Activated T-cell treated with anti-CD3 and anti-CD28 coated beads, Interleukin-2, amount 50 U/mL, for 24 hours (primary cell): Measurements from ENCODE around the gene PTGES2.
"Not testable (repeated sequence)": the region's sequence is repeated elsewhere in the genome, so short reads cannot be mapped to it uniquely, and the experiment has no call there.

Experiments used
- DNase-seq: peaks from one replicate; pipeline ENCODE4 v3.0.0-alpha.2; 2020
- H3K27ac Mint-ChIP-seq: 2 replicates; pipeline ENCODE4 v1.8.0; 2020; ENCODE audit warnings: mild to moderate bottlenecking, mixed read lengths
- H3K27me3 Mint-ChIP-seq: 2 replicates; pipeline ENCODE4 v1.8.0; 2020; ENCODE audit warnings: mixed read lengths
- H3K36me3 Mint-ChIP-seq: 2 replicates; pipeline ENCODE4 v1.8.0; 2020; ENCODE audit warnings: low read depth, mixed read lengths
- H3K4me1 Mint-ChIP-seq: 2 replicates; pipeline ENCODE4 v1.8.0; 2020; ENCODE audit warnings: low read depth, mixed read lengths
- H3K4me3 Mint-ChIP-seq: 2 replicates; pipeline ENCODE4 v1.8.0; 2020; ENCODE audit warnings: mild to moderate bottlenecking, moderate library complexity, mixed read lengths
- H3K9me3 Mint-ChIP-seq: 2 replicates; pipeline ENCODE4 v1.8.0; 2020; ENCODE audit warnings: mixed read lengths

Gene PTGES2

GRCh38 chr9:128131346-128131745 lies 3.8 kb upstream of the PTGES2 start:
- DNase-seq, H3K4me3 Mint-ChIP-seq, H3K36me3 Mint-ChIP-seq, H3K9me3 Mint-ChIP-seq, H3K27me3 Mint-ChIP-seq, H3K27ac Mint-ChIP-seq: not testable (repeated sequence)
- peaks cover 17% of the 10 kb centered on the region for H3K4me1 Mint-ChIP-seq

GRCh38 chr9:128130651-128131050 lies 3.1 kb upstream of the PTGES2 start:
- not testable (repeated sequence) for H3K4me3 Mint-ChIP-seq, DNase-seq, H3K9me3 Mint-ChIP-seq, H3K27me3 Mint-ChIP-seq, H3K27ac Mint-ChIP-seq
- Mint-ChIP-seq H3K36me3 (peaks cover 14% of the 10 kb centered on the region), H3K4me1 (peaks cover 20% of the 10 kb centered on the region)

- Mint-ChIP-seq H3K36me3 (peaks cover 20% of the 10 kb centered on the region), H3K4me3 (peak overlapping the region; percentile 35), H3K4me1 (peaks cover 26% of the 10 kb centered on the region)
- not testable (repeated sequence) for H3K27me3 Mint-ChIP-seq, H3K9me3 Mint-ChIP-seq, H3K27ac Mint-ChIP-seq
- peak; percentile 74 for DNase-seq
Observed at GRCh38 chr9:128129976-128130590, 2.6 kb upstream of the PTGES2 start.

GRCh38 chr9:128128836-128129590 lies 1.5 kb upstream of the PTGES2 start:
- H3K27ac Mint-ChIP-seq, result peak overlapping the region; percentile 99
- DNase-seq, result no peak
- H3K27me3 Mint-ChIP-seq, result peaks cover 8% of the 10 kb centered on the region
- H3K4me1 Mint-ChIP-seq, result peaks cover 33% of the 10 kb centered on the region
- peaks cover 31% of the 10 kb centered on the region for H3K36me3 Mint-ChIP-seq
- H3K4me3 Mint-ChIP-seq, result peak overlapping the region; percentile 98
- H3K9me3 Mint-ChIP-seq, result no peaks in the 10 kb centered on the region

GRCh38 chr9:128127990-128128835 lies 684 bp upstream of the PTGES2 start:
- Mint-ChIP-seq H3K4me3 (peak overlapping the region; percentile 98), H3K9me3 (no peaks in the 10 kb centered on the region), H3K36me3 (peaks cover 39% of the 10 kb centered on the region), H3K27me3 (peaks cover 8% of the 10 kb centered on the region), H3K27ac (peak overlapping the region; percentile 99), H3K4me1 (peaks cover 33% of the 10 kb centered on the region)
- peak; percentile 94 for DNase-seq

- no peak for DNase-seq
- H3K9me3 Mint-ChIP-seq, result no peaks in the 10 kb centered on the region
- peaks cover 33% of the 10 kb centered on the region for H3K4me1 Mint-ChIP-seq
- H3K36me3 Mint-ChIP-seq, result peaks cover 63% of the 10 kb centered on the region
- peak overlapping the region; percentile 78 for H3K27ac Mint-ChIP-seq
- no peaks in the 10 kb centered on the region for H3K27me3 Mint-ChIP-seq
- peak overlapping the region; percentile 85 for H3K4me3 Mint-ChIP-seq
Observed at GRCh38 chr9:128125580-128126354, 1.8 kb downstream of the PTGES2 start.

GRCh38 chr9:128124873-128125579 lies 2.5 kb downstream of the PTGES2 start:
- peak overlapping the region; percentile 78 for H3K27ac Mint-ChIP-seq
- H3K36me3 Mint-ChIP-seq, result peaks cover 69% of the 10 kb centered on the region
- DNase-seq, result peak; percentile 53
- no peaks in the 10 kb centered on the region for H3K9me3 Mint-ChIP-seq
- H3K27me3 Mint-ChIP-seq, result no peaks in the 10 kb centered on the region
- peak overlapping the region; percentile 85 for H3K4me3 Mint-ChIP-seq
- peaks cover 33% of the 10 kb centered on the region for H3K4me1 Mint-ChIP-seq

GRCh38 chr9:128124451-128124850 lies 3.1 kb downstream of the PTGES2 start:
- Mint-ChIP-seq H3K27me3 (no peaks in the 10 kb centered on the region), H3K36me3 (peaks cover 69% of the 10 kb centered on the region), H3K4me3 (no peak overlapping the region), H3K4me1 (peaks cover 29% of the 10 kb centered on the region), H3K27ac (peak overlapping the region; percentile 78), H3K9me3 (no peaks in the 10 kb centered on the region)
- DNase-seq, result no peak

- no peaks in the 10 kb centered on the region for H3K27me3 Mint-ChIP-seq
- no peak overlapping the region for H3K27ac Mint-ChIP-seq
- no peak overlapping the region for H3K4me3 Mint-ChIP-seq
- H3K4me1 Mint-ChIP-seq, result peaks cover 23% of the 10 kb centered on the region
- no peak for DNase-seq
- H3K9me3 Mint-ChIP-seq, result no peaks in the 10 kb centered on the region
- peaks cover 69% of the 10 kb centered on the region for H3K36me3 Mint-ChIP-seq
Observed at GRCh38 chr9:128123451-128124080, 4.0 kb downstream of the PTGES2 start.

- no peaks in the 10 kb centered on the region for H3K9me3 Mint-ChIP-seq
- H3K27ac Mint-ChIP-seq, result no peak overlapping the region
- peaks cover 22% of the 10 kb centered on the region for H3K4me1 Mint-ChIP-seq
- no peak overlapping the region for H3K4me3 Mint-ChIP-seq
- no peaks in the 10 kb centered on the region for H3K27me3 Mint-ChIP-seq
- DNase-seq, result no peak
- peaks cover 63% of the 10 kb centered on the region for H3K36me3 Mint-ChIP-seq
Observed at GRCh38 chr9:128122809-128123175, 4.7 kb downstream of the PTGES2 start.

GRCh38 chr9:128121924-128122808 lies 5.4 kb downstream of the PTGES2 start:
- Mint-ChIP-seq H3K27ac (peak overlapping the region; percentile 59), H3K27me3 (no peaks in the 10 kb centered on the region), H3K4me3 (no peak overlapping the region), H3K9me3 (no peaks in the 10 kb centered on the region), H3K36me3 (peaks cover 67% of the 10 kb centered on the region), H3K4me1 (peaks cover 27% of the 10 kb centered on the region)
- no peak for DNase-seq

- Mint-ChIP-seq H3K36me3 (peaks cover 70% of the 10 kb centered on the region), H3K4me1 (peaks cover 26% of the 10 kb centered on the region), H3K9me3 (no peaks in the 10 kb centered on the region), H3K27me3 (no peaks in the 10 kb centered on the region), H3K4me3 (no peak overlapping the region), H3K27ac (no peak overlapping the region)
- no peak for DNase-seq
Observed at GRCh38 chr9:128121466-128121810, 6.1 kb downstream of the PTGES2 start.
